ENCODE measurements around the gene TMUB1.

GRCh38 chr7:151033864-151034249 is 49.4 kb downstream of the TMUB1 start:
- TF ChIP-seq CTCF (conservative IDR thresholded peaks at IDR 0.05 in 1 of 2, IDR thresholded peaks at IDR 0.05 in 1 of 2; ENCODE audit: extremely low read depth in 1 of 2, insufficient read depth in 1 of 2, low read depth in 1 of 2, low read length in 2 of 2) (no peak), EZH2 (IDR thresholded peaks at IDR 0.05; ENCODE audit: borderline replicate concordance, low read length) (no peak)

All from mammary epithelial cell (primary cell).